ENCODE measurements around the gene ABHD12.

ABHD12 gene

GRCh38 chr20:25294459-25295385 lies 95.9 kb downstream of the ABHD12 start:
- peak; percentile 86 for FAIRE-seq
- TF ChIP-seq PAX5 (IDR thresholded peaks at IDR 0.05; ENCODE audit: insufficient read depth, low read length, severe bottlenecking) (no peak), POLR2A (IDR thresholded peaks at IDR 0.05; ENCODE audit: low read depth, low read length) (no peak), TAF1 (IDR thresholded peaks at IDR 0.05; ENCODE audit: low read depth, low read length) (no peak), POU2F2 (IDR thresholded peaks at IDR 0.05; ENCODE audit: low read depth, low read length) (no peak), SPI1 (IDR thresholded peaks at IDR 0.05; ENCODE audit: low read depth, low read length) (no peak), POLR2AphosphoS5 (IDR thresholded peaks at IDR 0.05; ENCODE audit: low read depth, low read length) (no peak)
- DNase-seq (ENCODE audit: insufficient read length, low spot score) = peak; percentile 82

GRCh38 chr20:25293910-25294458 lies 96.7 kb downstream of the ABHD12 start:
- FAIRE-seq = no peak
- TF ChIP-seq TAF1 (IDR thresholded peaks at IDR 0.05; ENCODE audit: low read depth, low read length) (no peak), POLR2AphosphoS5 (IDR thresholded peaks at IDR 0.05; ENCODE audit: low read depth, low read length) (no peak), SPI1 (IDR thresholded peaks at IDR 0.05; ENCODE audit: low read depth, low read length) (no peak), POLR2A (IDR thresholded peaks at IDR 0.05; ENCODE audit: low read depth, low read length) (no peak)
- no peak for DNase-seq (ENCODE audit: insufficient read length, low spot score)

GRCh38 chr20:25293507-25293906 lies 97.1 kb downstream of the ABHD12 start:
- DNase-seq (ENCODE audit: insufficient read length, low spot score) (no peak), FAIRE-seq (no peak)
- TF ChIP-seq POLR2AphosphoS5 (IDR thresholded peaks at IDR 0.05; ENCODE audit: low read depth, low read length) = no peak
- TF ChIP-seq POU2F2 (IDR thresholded peaks at IDR 0.05; ENCODE audit: low read depth, low read length) = no peak
- TF ChIP-seq SPI1 (IDR thresholded peaks at IDR 0.05; ENCODE audit: low read depth, low read length) = no peak
- TF ChIP-seq POLR2A (IDR thresholded peaks at IDR 0.05; ENCODE audit: low read depth, low read length) = no peak
- no peak for TF ChIP-seq TAF1 (IDR thresholded peaks at IDR 0.05; ENCODE audit: low read depth, low read length)
- TF ChIP-seq PAX5 (IDR thresholded peaks at IDR 0.05; ENCODE audit: insufficient read depth, low read length, severe bottlenecking) = no peak

GRCh38 chr20:25292176-25292891 lies 98.3 kb downstream of the ABHD12 start:
- TF ChIP-seq POLR2A (IDR thresholded peaks at IDR 0.05; ENCODE audit: low read depth, low read length) = no peak
- TF ChIP-seq TAF1 (IDR thresholded peaks at IDR 0.05; ENCODE audit: low read depth, low read length) = no peak
- TF ChIP-seq SPI1 (IDR thresholded peaks at IDR 0.05; ENCODE audit: low read depth, low read length) = no peak
- no peak for TF ChIP-seq POU2F2 (IDR thresholded peaks at IDR 0.05; ENCODE audit: low read depth, low read length)
- TF ChIP-seq PAX5 (IDR thresholded peaks at IDR 0.05; ENCODE audit: insufficient read depth, low read length, severe bottlenecking) = no peak
- TF ChIP-seq POLR2AphosphoS5 (IDR thresholded peaks at IDR 0.05; ENCODE audit: low read depth, low read length) = no peak
- no peak for FAIRE-seq

GRCh38 chr20:25291432-25292133 lies 99.1 kb downstream of the ABHD12 start:
- TF ChIP-seq SPI1 (IDR thresholded peaks at IDR 0.05; ENCODE audit: low read depth, low read length) (no peak), POLR2A (IDR thresholded peaks at IDR 0.05; ENCODE audit: low read depth, low read length) (no peak), PAX5 (IDR thresholded peaks at IDR 0.05; ENCODE audit: insufficient read depth, low read length, severe bottlenecking) (no peak), POU2F2 (IDR thresholded peaks at IDR 0.05; ENCODE audit: low read depth, low read length) (no peak), POLR2AphosphoS5 (IDR thresholded peaks at IDR 0.05; ENCODE audit: low read depth, low read length) (no peak), TAF1 (IDR thresholded peaks at IDR 0.05; ENCODE audit: low read depth, low read length) (no peak)
- no peak for FAIRE-seq
- no peak for DNase-seq (ENCODE audit: insufficient read length, low spot score)

More at GRCh38 chr20:25292176-25292891, 98.3 kb downstream of the ABHD12 start:
- DNase-seq (ENCODE audit: insufficient read length, low spot score) = no peak

- DNase-seq (ENCODE audit: insufficient read length, low spot score) (no peak), FAIRE-seq (no peak)
- no peak for TF ChIP-seq POU2F2 (IDR thresholded peaks at IDR 0.05; ENCODE audit: low read depth, low read length)
- TF ChIP-seq SPI1 (IDR thresholded peaks at IDR 0.05; ENCODE audit: low read depth, low read length) = no peak
- TF ChIP-seq POLR2AphosphoS5 (IDR thresholded peaks at IDR 0.05; ENCODE audit: low read depth, low read length) = no peak
- no peak for TF ChIP-seq PAX5 (IDR thresholded peaks at IDR 0.05; ENCODE audit: insufficient read depth, low read length, severe bottlenecking)
- no peak for TF ChIP-seq POLR2A (IDR thresholded peaks at IDR 0.05; ENCODE audit: low read depth, low read length)
- TF ChIP-seq TAF1 (IDR thresholded peaks at IDR 0.05; ENCODE audit: low read depth, low read length) = no peak
Observed at GRCh38 chr20:25290646-25291431, 99.8 kb downstream of the ABHD12 start.

GRCh38 chr20:25289886-25290597 lies 100.6 kb downstream of the ABHD12 start:
- FAIRE-seq = no peak
- DNase-seq (ENCODE audit: insufficient read length, low spot score) = no peak
- TF ChIP-seq SPI1 (IDR thresholded peaks at IDR 0.05; ENCODE audit: low read depth, low read length) = no peak
- TF ChIP-seq POU2F2 (IDR thresholded peaks at IDR 0.05; ENCODE audit: low read depth, low read length) = no peak
- TF ChIP-seq POLR2AphosphoS5 (IDR thresholded peaks at IDR 0.05; ENCODE audit: low read depth, low read length) = no peak
- no peak for TF ChIP-seq TAF1 (IDR thresholded peaks at IDR 0.05; ENCODE audit: low read depth, low read length)
- TF ChIP-seq POLR2A (IDR thresholded peaks at IDR 0.05; ENCODE audit: low read depth, low read length) = no peak
- TF ChIP-seq PAX5 (IDR thresholded peaks at IDR 0.05; ENCODE audit: insufficient read depth, low read length, severe bottlenecking) = no peak

Measured in GM12891 (cell line).